WI38 (cell line): ENCODE data around the gene ZNF778.

Experiments used
- H3K4me3 ChIP-seq: 2 replicates; pipeline ENCODE4 v1.5.1; 2011; ENCODE audit warnings: low read depth, mild to moderate bottlenecking, control low read depth, low read length
- CTCF ChIP-seq: IDR thresholded peaks from 2 replicates; pipeline ENCODE4 v1.5.1; 2012; ENCODE audit warnings: low read depth, mild to moderate bottlenecking, control low read depth, low read length

The ZNF778 gene

GRCh38 chr16:89190150-89190958, 27.1 kb upstream of the ZNF778 start:
- no peak overlapping the region for H3K4me3 ChIP-seq

GRCh38 chr16:89191033-89191900, 26.2 kb upstream of the ZNF778 start:
- no peak for TF ChIP-seq CTCF
- H3K4me3 ChIP-seq: no peak overlapping the region

More at GRCh38 chr16:89190150-89190958, 27.1 kb upstream of the ZNF778 start:
- no peak for TF ChIP-seq CTCF

GRCh38 chr16:89191901-89192185, 25.7 kb upstream of the ZNF778 start:
- no peak for TF ChIP-seq CTCF
- peak overlapping the region; percentile 51 for H3K4me3 ChIP-seq

GRCh38 chr16:89192186-89192955, 25.1 kb upstream of the ZNF778 start:
- H3K4me3 ChIP-seq: peak overlapping the region; percentile 51

- no peak for TF ChIP-seq CTCF
- no peak overlapping the region for H3K4me3 ChIP-seq
Measured at GRCh38 chr16:89192956-89193575, 24.4 kb upstream of the ZNF778 start.

GRCh38 chr16:89193576-89194293, 23.8 kb upstream of the ZNF778 start:
- H3K4me3 ChIP-seq: no peak overlapping the region
- no peak for TF ChIP-seq CTCF
